GM23338 (cell line): ENCODE results near the gene SUSD1. TPM values are rescaled to one million over a fixed set of nuclear protein-coding genes. Genes with fewer than 3 reads are reported as not detected.

ENCODE experiments used
- ATAC-seq: fragments of 200-7000 bp; cut with Tn5 transposase; 3 replicates; pipeline ENCODE4 v1.9.1; 2020
- DNase-seq: peaks from one replicate; pipeline ENCODE4 v3.0.0-alpha.2; 2015; ENCODE audit warnings: low spot score
- H2AFZ ChIP-seq: fragments of 200-600 bp; sonication (generic); 2 replicates; pipeline ENCODE4 v1.8.0; 2016; ENCODE audit warnings: antibody characterized with exemption, mild to moderate bottlenecking, moderate library complexity
- H3F3A ChIP-seq: fragments of 200-600 bp; sonication (generic); replicated peaks from 2 replicates; pipeline ENCODE4 v1.8.0; 2017; ENCODE audit warnings: antibody characterized with exemption, mixed run types, low read depth
- H3K27ac ChIP-seq: fragments of 200-600 bp; sonication (generic); 2 replicates; pipeline ENCODE4 v1.6.1; 2016; ENCODE audit warnings: low read depth
- H3K27me3 ChIP-seq: fragments of 200-600 bp; sonication (generic); 2 replicates; pipeline ENCODE4 v1.8.0; 2016; ENCODE audit warnings: mild to moderate bottlenecking, mixed run types, moderate library complexity; ENCODE audit not compliant: insufficient read depth
- H3K36me3 ChIP-seq: fragments of 200-600 bp; sonication (generic); 2 replicates; pipeline ENCODE4 v1.8.0; 2016; ENCODE audit warnings: mild to moderate bottlenecking; ENCODE audit not compliant: insufficient read depth
- H3K4me1 ChIP-seq: fragments of 200-600 bp; sonication (generic); 2 replicates; pipeline ENCODE4 v1.8.0; 2016; ENCODE audit warnings: mild to moderate bottlenecking, moderate library complexity; ENCODE audit not compliant: insufficient read depth
- H3K4me2 ChIP-seq: fragments of 200-600 bp; sonication (generic); 2 replicates; pipeline ENCODE4 v1.7.1; 2017; ENCODE audit warnings: mixed run types
- H3K4me3 ChIP-seq: fragments of 200-600 bp; sonication (generic); 2 replicates; pipeline ENCODE4 v1.6.1; 2016; ENCODE audit warnings: mixed run types
- H3K79me2 ChIP-seq: fragments of 200-600 bp; sonication (generic); replicated peaks from 2 replicates; pipeline ENCODE4 v1.8.0; 2017; ENCODE audit warnings: mild to moderate bottlenecking; ENCODE audit not compliant: insufficient read depth
- H3K9me2 ChIP-seq: fragments of 200-600 bp; sonication (generic); 2 replicates; pipeline ENCODE4 v1.8.0; 2017; ENCODE audit not compliant: insufficient read depth
- H4K20me1 ChIP-seq: fragments of 200-600 bp; sonication (generic); replicated peaks from 2 replicates; pipeline ENCODE4 v1.8.0; 2017; ENCODE audit warnings: mild to moderate bottlenecking; ENCODE audit not compliant: insufficient read depth
- H3K27ac Mint-ChIP-seq: 2 replicates; pipeline ENCODE4 v1.8.0; 2020; ENCODE audit warnings: inconsistent platforms, mild to moderate bottlenecking, moderate library complexity, mixed read lengths
- H3K27me3 Mint-ChIP-seq: 3 replicates; pipeline ENCODE4 v1.8.0; 2022; ENCODE audit warnings: low read depth, mild to moderate bottlenecking, moderate library complexity, mixed read lengths, inconsistent platforms; ENCODE audit not compliant: insufficient read depth, poor library complexity
- H3K36me3 Mint-ChIP-seq: 3 replicates; pipeline ENCODE4 v1.8.0; 2021; ENCODE audit warnings: low read depth, mild to moderate bottlenecking, inconsistent platforms, moderate library complexity, mixed read lengths
- H3K4me1 Mint-ChIP-seq: 3 replicates; pipeline ENCODE4 v1.8.0; 2020; ENCODE audit warnings: mild to moderate bottlenecking, inconsistent platforms, mixed read lengths
- H3K4me3 Mint-ChIP-seq: 3 replicates; pipeline ENCODE4 v1.8.0; 2021; ENCODE audit warnings: moderate library complexity, mild to moderate bottlenecking, inconsistent platforms, mixed read lengths
- H3K9me3 Mint-ChIP-seq: 3 replicates; pipeline ENCODE4 v1.8.0; 2020; ENCODE audit warnings: moderate library complexity, mild to moderate bottlenecking, inconsistent platforms, mixed read lengths
- CREB1 ChIP-seq: fragments of 250-450 bp; sonication (Bioruptor Pico); IDR thresholded peaks from 2 replicates; pipeline ENCODE4 v1.5.0; 2020; ENCODE audit warnings: low read depth, mild to moderate bottlenecking, moderate library complexity
- CTCF ChIP-seq, 2 experiments: fragments of 200-600 bp in 1 of 2; sonication (generic) in 1 of 2; conservative IDR thresholded peaks; 2 replicates each; pipeline versions ENCODE4 v1.5.1 to v1.6.1; 2016 to 2017; ENCODE audit warnings: antibody characterized with exemption in 2 of 2, low read depth in 2 of 2, mild to moderate bottlenecking in 2 of 2, moderate library complexity in 1 of 2
- ETS1 ChIP-seq: IDR thresholded peaks from 2 replicates; pipeline ENCODE4 v1.6.1; 2016; ENCODE audit warnings: antibody characterized with exemption
- EZH2 ChIP-seq: fragments of 200-600 bp; sonication (generic); IDR thresholded peaks from one replicate; pipeline ENCODE4 v1.8.0; 2017; ENCODE audit warnings: antibody characterized with exemption, mild to moderate bottlenecking, low read depth; ENCODE audit not compliant: unreplicated experiment
- JUNB ChIP-seq: IDR thresholded peaks from one replicate; pipeline ENCODE4 v1.6.1; 2016; ENCODE audit warnings: antibody characterized with exemption; ENCODE audit not compliant: unreplicated experiment
- POLR2AphosphoS5 ChIP-seq: IDR thresholded peaks from 2 replicates; pipeline ENCODE4 v1.6.1; 2016; ENCODE audit warnings: antibody characterized with exemption, low read depth
- REST ChIP-seq: IDR thresholded peaks from one replicate; pipeline ENCODE4 v1.6.1; 2018; ENCODE audit warnings: antibody characterized with exemption; ENCODE audit not compliant: unreplicated experiment
- ZNF114 ChIP-seq: fragments of 250-450 bp; sonication (Bioruptor Pico); IDR thresholded peaks from 2 replicates; pipeline ENCODE4 v1.5.0; 2020; ENCODE audit warnings: mild to moderate bottlenecking, moderate library complexity
- ZNF331 ChIP-seq: fragments of 250-450 bp; sonication (Bioruptor Pico); IDR thresholded peaks from 2 replicates; pipeline ENCODE4 v1.5.0; 2020; ENCODE audit warnings: low read depth, mild to moderate bottlenecking, moderate library complexity
- ZNF462 ChIP-seq: fragments of 250-450 bp; sonication (Bioruptor Pico); IDR thresholded peaks from 2 replicates; pipeline ENCODE4 v1.5.0; 2020; ENCODE audit warnings: mild to moderate bottlenecking, moderate library complexity
- polyA plus RNA-seq: library from polyadenylated mRNA; unstranded; fragments of >200 nt; fragmentation: Nextera tagmentation; extraction: Ambion mirVana; gene quantifications from 2 replicates; pipeline ENCODE4 v1.2.1, GENCODE V29; 2016
- total RNA-seq: library from RNA; depleted of rRNA; stranded (reverse); fragments of >200 nt; shearing (Covaris generic); gene quantifications from 2 replicates; pipeline ENCODE4 v1.2.3, GENCODE V29; 2014

SUSD1 gene
- total and polyA plus RNA-seq, 2 experiments from 2014 or later = 1.2 to 6.4 TPM

- no peak for TF ChIP-seq ZNF462
- TF ChIP-seq CTCF (conservative IDR thresholded peaks at IDR 0.05; ENCODE audit: low read depth in 2 of 2) = no peak
- no peak for TF ChIP-seq ZNF114 (CRISPR knock-in tag)
Observed at GRCh38 chr9:112200711-112201110, 25.6 kb upstream of the SUSD1 start (continued).

- peaks cover 10% of the 10 kb centered on the region for H3K4me1 Mint-ChIP-seq
- no peaks in the 10 kb centered on the region for H3K9me3 Mint-ChIP-seq
- Histone ChIP-seq H2AFZ (no peak overlapping the region), H3K9me2 (no peaks in the 10 kb centered on the region), H3K4me1 (peaks cover 9% of the 10 kb centered on the region), H3K27ac (no peak overlapping the region), H3K36me3 (no peaks in the 10 kb centered on the region), H3F3A (no peaks in the 10 kb centered on the region), H3K27me3 (no peaks in the 10 kb centered on the region), H3K4me2 (no peak overlapping the region), H3K79me2 (no peaks in the 10 kb centered on the region), H3K4me3 (no peak overlapping the region), H4K20me1 (no peaks in the 10 kb centered on the region)
- DNase-seq (no peak), ATAC-seq (no peak)
- no peak overlapping the region for H3K27ac Mint-ChIP-seq
- no peak overlapping the region for H3K4me3 Mint-ChIP-seq
- H3K36me3 Mint-ChIP-seq = no peaks in the 10 kb centered on the region
- peaks cover 5% of the 10 kb centered on the region for H3K27me3 Mint-ChIP-seq
- TF ChIP-seq ETS1 (no peak), POLR2AphosphoS5 (no peak), JUNB (no peak), ZNF331 (CRISPR knock-in tag) (no peak), REST (no peak), CREB1 (CRISPR knock-in tag) (no peak), EZH2 (no peak), CTCF (conservative IDR thresholded peaks at IDR 0.05; ENCODE audit: low read depth in 2 of 2) (no peak)
Observed at GRCh38 chr9:112198646-112199045, 23.5 kb upstream of the SUSD1 start.
